Measurements from ENCODE around the gene PEX11G.

The PEX11G gene

GRCh38 chr19:7478843-7479227 lies 10.0 kb downstream of the PEX11G start:
- DNase-seq (ENCODE audit: extremely low read depth, low read depth), result no peak
- no peak for TF ChIP-seq CTCF (IDR thresholded peaks at IDR 0.05; ENCODE audit: low read depth, low read length)

- no peak for DNase-seq (ENCODE audit: extremely low read depth, low read depth)
- TF ChIP-seq CTCF (IDR thresholded peaks at IDR 0.05; ENCODE audit: low read depth, low read length), result no peak
Observed at GRCh38 chr19:7478173-7478842, 10.5 kb downstream of the PEX11G start.

GRCh38 chr19:7477758-7478157 lies 11.1 kb downstream of the PEX11G start:
- no peak for TF ChIP-seq CTCF (IDR thresholded peaks at IDR 0.05; ENCODE audit: low read depth, low read length)

GRCh38 chr19:7476777-7477494 lies 11.9 kb downstream of the PEX11G start:
- no peak for TF ChIP-seq CTCF (IDR thresholded peaks at IDR 0.05; ENCODE audit: low read depth, low read length)
- DNase-seq (ENCODE audit: extremely low read depth, low read depth), result no peak

More at GRCh38 chr19:7477758-7478157, 11.1 kb downstream of the PEX11G start:
- no peak for DNase-seq (ENCODE audit: extremely low read depth, low read depth)

- no peak for DNase-seq (ENCODE audit: extremely low read depth, low read depth)
- TF ChIP-seq CTCF (IDR thresholded peaks at IDR 0.05; ENCODE audit: low read depth, low read length), result no peak
Observed at GRCh38 chr19:7476241-7476640, 12.6 kb downstream of the PEX11G start.

- DNase-seq (ENCODE audit: extremely low read depth, low read depth), result no peak
- TF ChIP-seq CTCF (IDR thresholded peaks at IDR 0.05; ENCODE audit: low read depth, low read length), result no peak
Observed at GRCh38 chr19:7475665-7476064, 13.2 kb downstream of the PEX11G start.
